ENCODE results near the gene MFSD6. TPM values are rescaled to one million over a fixed set of nuclear protein-coding genes. Genes with fewer than 3 reads are reported as not detected.
"Not testable (repeated sequence)": the region's sequence is repeated elsewhere in the genome, so short reads cannot be mapped to it uniquely, and the experiment has no call there.

The MFSD6 gene
- total RNA-seq, 2 experiments from 2014 or later, result 34.1 to 37.1 TPM

DNA sequence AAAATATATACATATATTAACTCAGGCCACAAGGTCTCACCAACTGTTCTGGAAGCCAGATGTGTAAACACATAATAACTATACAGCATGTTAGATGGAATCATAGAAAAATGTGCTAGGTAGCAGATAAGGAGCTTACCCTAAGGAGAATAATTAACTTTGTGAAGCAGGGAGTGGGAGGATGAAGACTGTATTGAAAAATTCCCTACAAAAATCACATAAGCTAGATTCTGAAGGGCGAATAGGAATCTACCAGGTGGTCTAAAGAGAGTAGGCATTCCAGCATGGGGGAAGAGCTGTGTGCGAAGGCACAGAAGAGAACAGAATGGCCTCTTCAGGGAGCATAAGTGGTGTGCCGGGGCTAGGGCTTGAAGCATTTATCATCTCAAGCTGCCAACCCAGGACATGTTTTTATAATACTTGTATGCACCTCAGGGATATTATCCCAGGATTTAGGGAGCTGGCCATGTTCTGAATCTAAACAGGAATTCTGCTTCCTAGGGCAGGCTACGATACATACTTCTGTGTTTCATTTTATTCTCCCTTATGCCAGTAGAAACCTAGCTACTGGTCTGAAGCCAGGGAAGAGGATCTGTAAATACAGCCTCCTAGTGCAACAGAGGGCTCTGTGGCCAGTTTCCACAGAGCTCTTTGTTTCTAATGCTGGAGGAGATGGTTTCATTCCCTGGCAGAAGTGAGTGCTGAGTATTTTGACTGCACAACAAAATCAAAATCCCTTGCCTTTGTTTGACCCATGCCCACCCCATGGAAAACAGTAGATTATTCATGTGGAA is 69.7 kb downstream of the MFSD6 start:
- Mint-ChIP-seq H3K27ac (no peak overlapping the region), H3K4me1 (ENCODE audit: low read depth) (no peaks in the 10 kb centered on the region), H3K9me3 (peaks cover 8% of the 10 kb centered on the region), H3K36me3 (peaks cover 18% of the 10 kb centered on the region), H3K4me3 (no peak overlapping the region), H3K27me3 (no peaks in the 10 kb centered on the region)
- no peak for DNase-seq
- intact Hi-C loops (cut with micrococcal nuclease), result no loop called here
- POLR2A ChIA-PET, result interaction anchor here (1.7 kb wide), 1 partner anchor 111 kb away, joined by 3 read pairs; no protein-coding TSS in a partner anchor
- CTCF ChIA-PET, result interaction anchor here (0.7 kb wide), 1 partner anchor 9 kb away, joined by 3 read pairs; no protein-coding TSS in a partner anchor

DNA sequence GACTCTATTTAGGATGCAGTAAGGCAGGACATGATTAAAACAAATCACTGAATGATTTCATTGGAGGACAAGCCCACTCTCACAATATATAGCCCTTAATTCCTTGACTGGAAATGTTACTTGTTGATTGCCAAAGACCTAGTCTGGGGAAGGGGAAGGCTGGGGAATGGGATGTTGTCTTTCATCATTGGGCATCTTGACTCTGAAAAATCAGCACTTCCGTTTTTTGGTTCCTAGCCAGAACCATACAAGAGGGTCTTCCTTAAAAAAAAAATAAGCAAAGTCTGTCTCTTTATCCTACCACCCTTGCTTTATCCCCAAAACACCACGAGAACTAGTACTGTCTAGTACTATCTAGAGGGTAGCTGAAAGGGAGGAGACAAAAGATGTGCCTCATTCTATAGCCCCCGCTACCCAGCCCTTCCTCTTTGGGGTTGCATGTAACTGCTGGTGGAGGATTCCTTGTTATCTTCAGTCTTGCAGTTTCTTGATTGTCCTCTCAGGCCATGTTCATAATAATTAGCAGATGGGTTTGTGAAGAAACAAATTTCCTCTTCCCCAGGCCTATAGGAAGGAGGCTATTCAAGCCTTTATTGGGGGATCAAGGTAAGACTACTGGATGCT is 70.5 kb downstream of the MFSD6 start:
- intact Hi-C loops (cut with micrococcal nuclease), result no loop called here
- Mint-ChIP-seq H3K36me3 (peaks cover 18% of the 10 kb centered on the region), H3K4me1 (ENCODE audit: low read depth) (no peaks in the 10 kb centered on the region), H3K27ac (no peak overlapping the region), H3K27me3 (no peaks in the 10 kb centered on the region), H3K4me3 (no peak overlapping the region), H3K9me3 (peaks cover 6% of the 10 kb centered on the region)
- ChIA-PET CTCF (no interaction called here), POLR2A (interaction anchor here (1.7 kb wide), 1 partner anchor 110 kb away, joined by 3 read pairs; no protein-coding TSS in a partner anchor)
- no peak for DNase-seq

DNA sequence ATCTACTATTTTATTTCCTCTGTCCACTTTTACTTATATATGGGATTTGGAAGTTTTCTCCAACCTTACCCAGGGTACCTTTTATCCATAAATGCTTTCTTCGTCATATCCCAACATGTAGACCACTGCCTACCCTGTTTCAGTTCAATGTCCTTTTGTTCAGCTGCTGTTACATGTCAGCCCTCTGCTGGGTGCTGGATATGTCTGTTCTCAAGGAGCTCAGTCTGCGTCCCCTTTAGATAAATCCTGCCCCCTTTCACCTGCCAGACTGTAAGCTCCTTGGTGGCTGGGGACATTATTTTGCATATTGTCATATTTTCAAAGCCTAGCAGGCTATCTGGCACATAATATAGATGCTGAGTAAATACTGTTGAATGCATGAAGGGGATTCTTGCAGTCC is 73.2 kb downstream of the MFSD6 start:
- intact Hi-C loops (cut with micrococcal nuclease), result no loop called here
- no peak overlapping the region for H3K4me3 Mint-ChIP-seq
- no peak overlapping the region for H3K27ac Mint-ChIP-seq
- ChIA-PET CTCF (no interaction called here), POLR2A (no interaction called here)
- no peaks in the 10 kb centered on the region for H3K4me1 Mint-ChIP-seq (ENCODE audit: low read depth)
- DNase-seq, result no peak
- H3K36me3 Mint-ChIP-seq, result peaks cover 19% of the 10 kb centered on the region
- H3K9me3 Mint-ChIP-seq, result peaks cover under 1% of the 10 kb centered on the region
- H3K27me3 Mint-ChIP-seq, result no peaks in the 10 kb centered on the region

DNA sequence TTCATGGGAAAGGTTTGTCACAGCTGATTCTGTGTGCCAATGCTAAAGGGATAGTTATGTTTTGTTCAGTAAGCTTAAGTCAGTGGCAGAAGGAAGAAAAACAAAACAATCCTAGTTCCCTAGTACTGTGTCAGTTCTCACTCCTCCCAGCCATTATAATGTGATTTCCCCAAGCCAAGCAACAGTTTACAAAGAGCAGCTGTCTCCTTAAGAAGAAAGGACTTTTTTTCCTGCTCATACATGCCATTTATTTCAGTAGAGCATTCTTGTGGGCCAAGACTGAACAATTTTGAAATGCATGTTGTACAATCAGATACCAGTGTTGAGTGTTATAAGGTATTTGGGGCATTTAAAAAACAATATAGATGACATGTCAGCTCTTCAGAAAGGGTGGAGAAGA is 74.3 kb downstream of the MFSD6 start:
- peaks cover 19% of the 10 kb centered on the region for H3K36me3 Mint-ChIP-seq
- H3K27me3 Mint-ChIP-seq, result no peaks in the 10 kb centered on the region
- no peaks in the 10 kb centered on the region for H3K4me1 Mint-ChIP-seq (ENCODE audit: low read depth)
- ChIA-PET POLR2A (no interaction called here), CTCF (interaction anchor here (0.6 to 1.0 kb wide), 2 partner anchors 28 to 171 kb away, joined by 3 read pairs; no protein-coding TSS in a partner anchor)
- intact Hi-C loops (cut with micrococcal nuclease), result no loop called here
- no peak overlapping the region for H3K4me3 Mint-ChIP-seq
- H3K9me3 Mint-ChIP-seq, result no peaks in the 10 kb centered on the region
- no peak for DNase-seq
- no peak overlapping the region for H3K27ac Mint-ChIP-seq

DNA sequence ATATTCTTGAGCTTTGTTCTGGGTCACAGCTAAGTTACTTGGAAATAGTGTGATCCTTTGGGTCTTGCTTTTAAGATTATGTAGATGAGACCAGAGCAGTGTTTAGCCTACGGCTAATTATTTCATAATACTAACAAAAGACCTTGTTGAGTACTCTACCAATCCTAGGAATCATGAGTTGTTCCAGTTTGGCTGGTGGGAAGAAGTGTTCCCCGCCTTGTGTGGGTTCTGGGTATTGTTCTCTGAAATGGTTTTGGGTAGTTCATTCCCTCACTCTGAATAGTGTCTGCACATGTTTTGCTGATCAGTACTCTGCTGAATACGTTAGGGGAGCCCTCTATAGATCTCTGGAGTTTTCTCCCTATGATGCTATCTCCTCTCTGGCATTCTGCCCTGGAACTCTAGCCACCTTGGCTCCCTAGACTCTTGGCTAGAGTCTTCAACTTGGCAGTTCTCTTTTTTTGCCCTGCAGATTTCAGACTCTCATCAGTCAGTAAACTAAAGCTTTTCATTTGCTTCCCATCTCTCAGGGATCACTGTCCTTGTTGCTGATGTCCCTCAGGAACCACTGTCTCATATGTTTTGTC is 78.0 kb downstream of the MFSD6 start:
- Mint-ChIP-seq H3K9me3 (no peaks in the 10 kb centered on the region), H3K27me3 (no peaks in the 10 kb centered on the region), H3K4me1 (ENCODE audit: low read depth) (peaks cover 14% of the 10 kb centered on the region), H3K36me3 (peaks cover 46% of the 10 kb centered on the region), H3K4me3 (no peak overlapping the region), H3K27ac (no peak overlapping the region)
- no peak for DNase-seq
- CTCF ChIA-PET, result interaction anchor here (0.7 kb wide), 2 partner anchors 8 to 153 kb away, joined by 3 read pairs; no protein-coding TSS in a partner anchor
- POLR2A ChIA-PET, result no interaction called here
- intact Hi-C loops (cut with micrococcal nuclease), result no loop called here

DNA sequence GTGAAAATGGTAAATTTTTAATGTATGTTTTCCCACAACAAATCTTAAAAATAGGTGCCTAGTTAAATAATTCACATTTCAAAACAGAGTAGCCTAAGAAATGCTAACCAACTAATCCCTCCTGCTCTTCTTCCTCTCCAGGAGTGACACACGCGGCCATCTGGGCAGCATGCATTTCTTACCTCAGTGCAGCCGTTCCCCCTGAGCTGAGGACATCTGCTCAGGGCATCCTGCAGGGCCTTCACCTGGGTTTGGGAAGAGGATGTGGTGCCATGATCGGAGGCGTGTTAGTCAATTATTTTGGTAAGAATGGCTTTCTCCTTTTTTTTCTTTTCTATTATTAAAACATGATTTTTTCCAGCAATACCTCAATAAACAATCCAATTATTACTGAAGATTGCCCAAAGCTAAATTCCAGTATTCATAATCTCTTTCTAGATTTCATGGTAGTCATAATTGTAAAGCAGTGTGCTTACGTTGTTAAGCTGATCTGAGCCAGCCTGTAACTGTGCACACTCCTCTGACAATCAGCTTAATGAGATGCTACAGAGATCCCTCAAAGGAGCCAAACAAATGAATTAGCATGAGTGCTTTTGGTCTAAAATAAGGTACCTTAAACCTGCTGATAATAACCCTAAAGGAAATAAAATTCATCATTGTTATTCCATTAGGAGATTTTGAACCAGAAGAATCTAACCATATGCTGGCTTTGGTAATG is 80.5 kb downstream of the MFSD6 start:
- CTCF ChIA-PET, result no interaction called here
- DNase-seq, result no peak
- Mint-ChIP-seq H3K9me3 (peaks cover 14% of the 10 kb centered on the region), H3K27me3 (no peaks in the 10 kb centered on the region), H3K4me1 (ENCODE audit: low read depth) (peaks cover 23% of the 10 kb centered on the region), H3K27ac (no peak overlapping the region), H3K36me3 (peaks cover 61% of the 10 kb centered on the region), H3K4me3 (no peak overlapping the region)
- intact Hi-C loops (cut with micrococcal nuclease), result no loop called here
- POLR2A ChIA-PET, result no interaction called here

DNA sequence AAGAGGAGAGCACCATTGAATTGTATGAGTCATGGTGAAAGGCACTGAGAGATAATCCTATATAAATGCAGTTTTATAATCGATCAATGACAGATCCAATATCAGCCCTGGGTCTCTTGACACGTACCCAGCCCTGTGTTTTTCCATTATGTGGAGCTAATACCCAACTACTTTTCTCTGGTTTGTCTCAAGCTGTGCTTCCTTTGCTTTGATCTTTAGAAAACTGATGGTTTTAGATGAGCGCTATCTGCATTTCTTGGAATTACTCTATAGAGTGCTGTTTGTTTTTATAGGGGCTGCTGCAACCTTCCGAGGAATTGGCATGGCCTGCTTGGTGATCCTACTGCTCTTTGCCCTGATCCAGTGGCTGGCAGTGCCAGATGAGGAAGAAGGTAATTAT is 81.3 kb downstream of the MFSD6 start:
- intact Hi-C loops (cut with micrococcal nuclease), result no loop called here
- peaks cover 60% of the 10 kb centered on the region for H3K36me3 Mint-ChIP-seq
- CTCF ChIA-PET, result no interaction called here

DNA sequence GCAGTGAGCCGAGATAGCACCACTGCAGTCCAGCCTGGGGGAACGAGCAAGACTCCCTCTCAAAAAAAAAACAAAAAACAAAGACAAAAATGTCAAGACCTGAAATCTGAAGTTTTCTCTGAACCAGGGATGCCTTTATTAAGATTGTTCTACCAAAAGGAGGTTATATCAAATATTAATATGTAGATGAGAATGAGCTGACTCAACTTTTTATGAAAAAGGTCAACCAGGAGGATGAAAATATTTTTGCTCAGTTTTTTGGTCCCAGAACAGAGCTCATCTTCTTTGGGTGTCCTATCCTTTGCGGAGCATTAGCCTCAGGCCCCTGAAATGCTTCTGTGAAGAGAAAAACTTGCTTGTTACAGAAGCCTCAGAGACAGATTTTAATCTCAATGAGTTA is 82.3 kb downstream of the MFSD6 start:
- ChIA-PET POLR2A (interaction anchor here (0.6 kb wide), 1 partner anchor 293 kb away, joined by 3 read pairs; no protein-coding TSS in a partner anchor), CTCF (no interaction called here)
- Mint-ChIP-seq H3K27me3 (no peaks in the 10 kb centered on the region), H3K4me1 (ENCODE audit: low read depth) (peaks cover 34% of the 10 kb centered on the region), H3K27ac (no peak overlapping the region), H3K36me3 (peaks cover 63% of the 10 kb centered on the region), H3K9me3 (peaks cover 14% of the 10 kb centered on the region), H3K4me3 (no peak overlapping the region)
- intact Hi-C loops (cut with micrococcal nuclease), result no loop called here
- no peak for DNase-seq

More for the DNA sequence above, 81.3 kb downstream of the MFSD6 start:
- H3K4me3 Mint-ChIP-seq, result no peak overlapping the region
- peaks cover 14% of the 10 kb centered on the region for H3K9me3 Mint-ChIP-seq
- DNase-seq, result no peak
- no peak overlapping the region for H3K27ac Mint-ChIP-seq
- POLR2A ChIA-PET, result no interaction called here
- no peaks in the 10 kb centered on the region for H3K27me3 Mint-ChIP-seq
- peaks cover 31% of the 10 kb centered on the region for H3K4me1 Mint-ChIP-seq (ENCODE audit: low read depth)

DNA sequence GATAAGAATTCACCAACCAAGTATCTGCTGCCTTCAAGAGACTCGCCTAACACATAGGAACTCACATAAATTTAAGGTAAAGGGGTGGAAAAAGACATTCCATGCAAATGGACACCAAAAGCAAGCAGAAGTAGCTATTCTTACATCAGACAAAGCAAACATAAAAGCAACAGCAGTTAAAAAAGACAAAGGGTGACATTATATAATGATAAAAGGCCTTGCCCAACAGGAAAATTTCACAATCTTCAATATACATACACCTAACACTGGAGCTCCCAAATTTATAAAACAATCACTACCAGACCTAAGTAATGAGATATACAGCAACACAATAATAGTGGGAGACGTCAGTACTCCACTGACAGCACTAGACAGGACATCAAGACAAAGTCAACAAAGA is 84.9 kb downstream of the MFSD6 start:
- ChIA-PET CTCF (no interaction called here), POLR2A (no interaction called here)
- H3K9me3 Mint-ChIP-seq, result peaks cover 14% of the 10 kb centered on the region
- H3K27ac Mint-ChIP-seq, result no peak overlapping the region
- H3K27me3 Mint-ChIP-seq, result no peaks in the 10 kb centered on the region
- intact Hi-C loops (cut with micrococcal nuclease), result no loop called here
- no peak for DNase-seq
- peaks cover 61% of the 10 kb centered on the region for H3K36me3 Mint-ChIP-seq
- no peak overlapping the region for H3K4me3 Mint-ChIP-seq
- peaks cover 32% of the 10 kb centered on the region for H3K4me1 Mint-ChIP-seq (ENCODE audit: low read depth)

DNA sequence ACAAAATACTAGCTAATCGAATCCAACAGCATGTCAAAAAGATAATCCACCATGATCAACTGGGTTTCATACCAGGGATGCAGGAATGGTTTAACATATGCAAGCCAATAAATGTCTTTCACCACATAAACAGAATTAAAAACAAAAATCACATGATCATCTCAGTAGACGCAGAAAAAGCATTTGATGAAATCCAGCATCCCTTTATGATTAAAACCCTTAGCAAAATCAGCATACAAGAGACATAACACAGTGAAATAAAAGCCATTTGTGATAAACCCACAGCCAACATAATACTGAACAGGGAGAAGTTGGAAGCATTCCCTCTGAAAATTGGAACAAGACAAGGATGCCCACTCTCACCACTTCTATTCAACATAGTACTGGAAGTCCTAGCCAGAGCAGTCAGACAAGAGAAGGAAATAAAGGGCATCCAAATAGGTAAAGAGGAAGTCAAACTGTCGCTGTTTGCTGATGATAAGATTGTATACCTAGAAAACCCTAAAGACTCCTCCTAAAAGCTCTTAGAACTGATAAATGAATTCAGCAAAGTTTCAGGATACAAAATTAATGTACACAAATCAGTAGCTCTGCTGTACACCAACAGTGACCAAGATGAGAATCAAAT is 86.6 kb downstream of the MFSD6 start:
- H3K27ac Mint-ChIP-seq; intact Hi-C loops (cut with micrococcal nuclease); CTCF ChIA-PET; POLR2A ChIA-PET; DNase-seq; H3K27me3 Mint-ChIP-seq; H3K4me3 Mint-ChIP-seq: not testable (repeated sequence)
- peaks cover 51% of the 10 kb centered on the region for H3K36me3 Mint-ChIP-seq
- peaks cover 14% of the 10 kb centered on the region for H3K9me3 Mint-ChIP-seq
- H3K4me1 Mint-ChIP-seq (ENCODE audit: low read depth), result peaks cover 21% of the 10 kb centered on the region

DNA sequence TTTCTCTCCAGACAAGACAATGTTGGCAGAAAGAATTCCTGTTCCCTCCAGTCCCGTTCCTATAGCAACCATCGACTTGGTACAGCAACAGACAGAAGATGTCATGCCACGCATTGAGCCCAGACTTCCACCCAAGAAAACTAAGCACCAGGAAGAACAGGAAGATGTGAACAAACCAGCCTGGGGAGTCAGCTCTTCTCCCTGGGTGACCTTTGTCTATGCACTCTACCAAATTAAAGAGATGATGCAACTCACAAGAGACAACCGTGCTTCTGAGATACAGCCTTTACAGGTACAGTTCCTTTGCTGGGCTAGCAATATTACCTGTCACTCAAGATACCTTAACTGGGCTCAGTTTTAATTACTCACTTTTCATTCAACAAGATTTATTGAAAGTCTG is 89.3 kb downstream of the MFSD6 start:
- peaks cover 7% of the 10 kb centered on the region for H3K9me3 Mint-ChIP-seq
- H3K27ac Mint-ChIP-seq, result no peak overlapping the region
- H3K27me3 Mint-ChIP-seq, result no peaks in the 10 kb centered on the region
- ChIA-PET POLR2A (no interaction called here), CTCF (no interaction called here)
- DNase-seq, result no peak
- peaks cover 30% of the 10 kb centered on the region for H3K4me1 Mint-ChIP-seq (ENCODE audit: low read depth)
- H3K36me3 Mint-ChIP-seq, result peaks cover 36% of the 10 kb centered on the region
- H3K4me3 Mint-ChIP-seq, result no peak overlapping the region
- intact Hi-C loops (cut with micrococcal nuclease), result no loop called here

DNA sequence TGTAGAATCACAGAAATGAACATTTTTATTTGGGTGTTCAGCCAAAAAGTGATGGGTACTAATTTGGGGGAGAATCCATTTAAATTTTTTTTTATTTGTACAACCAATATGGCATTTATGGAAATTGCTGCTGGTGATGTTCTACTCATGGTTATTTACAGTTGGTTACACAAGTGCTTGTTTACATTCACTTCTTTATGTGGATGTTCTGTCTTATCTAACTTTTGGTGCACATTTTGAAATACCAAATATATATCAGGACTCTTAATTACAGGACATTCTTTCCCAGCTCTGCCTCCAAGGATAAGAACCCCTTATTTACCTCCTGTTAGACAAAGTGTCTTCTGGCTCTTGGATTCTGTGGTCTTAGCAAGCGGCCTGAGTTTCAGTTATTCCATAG is 91.1 kb downstream of the MFSD6 start:
- no peaks in the 10 kb centered on the region for H3K27me3 Mint-ChIP-seq
- no peak overlapping the region for H3K27ac Mint-ChIP-seq
- CTCF ChIA-PET, result no interaction called here
- POLR2A ChIA-PET, result no interaction called here
- no peaks in the 10 kb centered on the region for H3K9me3 Mint-ChIP-seq
- H3K36me3 Mint-ChIP-seq, result peaks cover 29% of the 10 kb centered on the region
- no peak overlapping the region for H3K4me3 Mint-ChIP-seq
- DNase-seq, result no peak
- intact Hi-C loops (cut with micrococcal nuclease), result no loop called here
- H3K4me1 Mint-ChIP-seq (ENCODE audit: low read depth), result peaks cover 15% of the 10 kb centered on the region
